Measurements from ENCODE around the gene FLT3. TPM values are rescaled to one million over a fixed set of nuclear protein-coding genes. Genes with fewer than 3 reads are reported as not detected.
"Not testable (repeated sequence)": the region's sequence is repeated elsewhere in the genome, so short reads cannot be mapped to it uniquely, and the experiment has no call there.

The FLT3 gene
- total RNA-seq, 3 donors from 2014 or later (not counting 1 experiment from before 2014, with no cell fraction given), result 0.39 to 1.8 (median 1.1) TPM

GRCh38 chr13:28012896-28013295, 87.5 kb downstream of the FLT3 start:
- H3K27ac ChIP-seq (ENCODE audit: low read length), result no peak overlapping the region
- intact Hi-C loops (cut with micrococcal nuclease), result no loop called here
- no peak overlapping the region for H3K4me3 ChIP-seq (ENCODE audit: low read length)
- Mint-ChIP-seq H3K4me1 (no peaks in the 10 kb centered on the region), H3K36me3 (no peaks in the 10 kb centered on the region), H3K27me3 (ENCODE audit: low read depth in 2 of 2) (peaks cover 11 to 18% of the 10 kb centered on the region in 2 donors), H3K27ac (no peak overlapping the region), H3K9me3 (no peaks in the 10 kb centered on the region), H3K4me3 (no peak overlapping the region)
- TF ChIP-seq CTCF (IDR thresholded peaks at IDR 0.05), result no peak
- H3K9me3 ChIP-seq (ENCODE audit: control insufficient read depth, insufficient read depth, low read length), result no peaks in the 10 kb centered on the region
- no peaks in the 10 kb centered on the region for H3K36me3 ChIP-seq (ENCODE audit: control insufficient read depth, insufficient read depth, low read length)
- no peaks in the 10 kb centered on the region for H3K27me3 ChIP-seq (ENCODE audit: control insufficient read depth, insufficient read depth, low read length)
- DNase-seq (no peak), ATAC-seq (no peak)
- H3K4me1 ChIP-seq (ENCODE audit: control insufficient read depth, insufficient read depth, low read length), result no peaks in the 10 kb centered on the region

- Histone ChIP-seq H3K27me3 (ENCODE audit: control insufficient read depth, insufficient read depth, low read length) (no peaks in the 10 kb centered on the region), H3K27ac (ENCODE audit: low read length) (no peak overlapping the region), H3K9me3 (ENCODE audit: control insufficient read depth, insufficient read depth, low read length) (no peaks in the 10 kb centered on the region), H3K36me3 (ENCODE audit: control insufficient read depth, insufficient read depth, low read length) (no peaks in the 10 kb centered on the region), H3K4me3 (ENCODE audit: low read length) (no peak overlapping the region), H3K4me1 (ENCODE audit: control insufficient read depth, insufficient read depth, low read length) (no peaks in the 10 kb centered on the region)
- ATAC-seq (no peak), DNase-seq (no peak)
- Mint-ChIP-seq H3K4me3 (no peak overlapping the region), H3K36me3 (no peaks in the 10 kb centered on the region), H3K27ac (no peak overlapping the region), H3K9me3 (no peaks in the 10 kb centered on the region), H3K27me3 (ENCODE audit: low read depth in 2 of 2) (peaks cover 11 to 18% of the 10 kb centered on the region in 2 donors), H3K4me1 (no peaks in the 10 kb centered on the region)
- 88% methylated on average over 4 of the region's 4 CpGs for WGBS (ENCODE audit: insufficient coverage)
- intact Hi-C loops (cut with micrococcal nuclease), result no loop called here
- TF ChIP-seq CTCF (IDR thresholded peaks at IDR 0.05), result no peak
Observed at GRCh38 chr13:28012383-28012782, 88.0 kb downstream of the FLT3 start.

GRCh38 chr13:28010046-28010445, 90.3 kb downstream of the FLT3 start:
- DNase-seq (no peak), ATAC-seq (no peak)
- Mint-ChIP-seq H3K36me3 (no peaks in the 10 kb centered on the region), H3K27me3 (ENCODE audit: low read depth in 2 of 2) (peaks cover 13 to 15% of the 10 kb centered on the region in 2 donors), H3K27ac (no peak overlapping the region), H3K4me1 (no peaks in the 10 kb centered on the region), H3K4me3 (no peak overlapping the region), H3K9me3 (no peaks in the 10 kb centered on the region)
- no peaks in the 10 kb centered on the region for H3K27me3 ChIP-seq (ENCODE audit: control insufficient read depth, insufficient read depth, low read length)
- no peak overlapping the region for H3K4me3 ChIP-seq (ENCODE audit: low read length)
- no peak overlapping the region for H3K27ac ChIP-seq (ENCODE audit: low read length)
- TF ChIP-seq CTCF (IDR thresholded peaks at IDR 0.05), result no peak
- no peaks in the 10 kb centered on the region for H3K36me3 ChIP-seq (ENCODE audit: control insufficient read depth, insufficient read depth, low read length)
- H3K9me3 ChIP-seq (ENCODE audit: control insufficient read depth, insufficient read depth, low read length), result no peaks in the 10 kb centered on the region
- no peaks in the 10 kb centered on the region for H3K4me1 ChIP-seq (ENCODE audit: control insufficient read depth, insufficient read depth, low read length)
- WGBS (ENCODE audit: insufficient coverage), result 85% methylated on average over 4 of the region's 5 CpGs
- intact Hi-C loops (cut with micrococcal nuclease), result no loop called here

DNA sequence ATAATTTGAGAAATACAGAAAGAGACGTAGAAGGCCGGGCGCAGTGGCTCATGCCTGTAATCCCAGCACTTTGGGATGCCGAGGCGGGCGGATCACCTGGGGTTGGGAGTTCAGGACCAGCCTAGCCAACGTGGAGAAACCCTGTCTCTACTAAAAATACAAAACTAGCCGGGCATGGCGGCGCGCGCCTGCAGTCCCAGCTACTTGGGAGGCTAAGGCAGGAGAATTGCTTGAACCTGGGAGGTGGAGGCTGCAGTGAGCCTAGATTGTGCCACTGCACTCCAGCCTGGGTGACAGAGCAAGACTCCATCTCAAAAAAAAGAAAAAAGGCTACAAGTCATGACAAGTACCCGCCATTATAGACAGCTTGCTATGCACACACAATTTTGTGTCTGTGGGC, 95.4 kb downstream of the FLT3 start:
- H3K36me3 ChIP-seq (ENCODE audit: control insufficient read depth, insufficient read depth, low read length); H3K27ac Mint-ChIP-seq; ATAC-seq; H3K4me1 ChIP-seq (ENCODE audit: control insufficient read depth, insufficient read depth, low read length); H3K27me3 Mint-ChIP-seq (ENCODE audit: low read depth in 2 of 2); H3K9me3 ChIP-seq (ENCODE audit: control insufficient read depth, insufficient read depth, low read length); H3K4me1 Mint-ChIP-seq; DNase-seq; H3K36me3 Mint-ChIP-seq; H3K4me3 ChIP-seq (ENCODE audit: low read length); H3K27ac ChIP-seq (ENCODE audit: low read length); H3K4me3 Mint-ChIP-seq; H3K27me3 ChIP-seq (ENCODE audit: control insufficient read depth, insufficient read depth, low read length); intact Hi-C loops (cut with micrococcal nuclease); H3K9me3 Mint-ChIP-seq: not testable (repeated sequence)
- WGBS (ENCODE audit: insufficient coverage), result 97% methylated on average over 6 of the region's 13 CpGs
